Fibroblast of the aortic adventitia (primary cell): ENCODE data around the gene UQCR11. TPM values are rescaled to one million over a fixed set of nuclear protein-coding genes. Genes with fewer than 3 reads are reported as not detected.

Experiments
- DNase-seq: peaks from one replicate; pipeline ENCODE4 v3.0.0-alpha.2; 2010; ENCODE audit warnings: low read depth
- H3K4me3 ChIP-seq: 2 replicates; pipeline ENCODE4 v1.5.1; 2011; ENCODE audit warnings: low read depth, mild to moderate bottlenecking, control low read depth, low read length, moderate library complexity
- CTCF ChIP-seq: IDR thresholded peaks from 2 replicates; pipeline ENCODE4 v1.5.1; 2011; ENCODE audit warnings: mild to moderate bottlenecking, low read length, control low read depth, inconsistent platforms; ENCODE audit not compliant: insufficient read depth
- total RNA-seq: library from RNA; depleted of rRNA; stranded (reverse); fragments of >200 nt; gene quantifications from 2 replicates; pipeline ENCODE4 v1.2.3, GENCODE V29; 2012; ENCODE audit warnings: low replicate concordance

UQCR11 gene
- total RNA-seq, 1 donor = 37.6 TPM

- peak; percentile 33 for DNase-seq
- H3K4me3 ChIP-seq = peak within 1 kb of the TSS; percentile 79
- TF ChIP-seq CTCF = no peak
These were observed 36.8 kb downstream of the UQCR11 start, which contains the start of gene MEX3D for GRCh38 chr19:1568320-1569019. MEX3D (minus strand) TSS chr19:1568325; CDS start chr19:1568058, 267 bp downstream.

GRCh38 chr19:1567848-1568227 lies 37.4 kb downstream of the UQCR11 start:
- no peak for TF ChIP-seq CTCF
- DNase-seq = no peak
- peak overlapping the region; percentile 79 for H3K4me3 ChIP-seq

- no peak for TF ChIP-seq CTCF
- DNase-seq = peak; percentile 28
- H3K4me3 ChIP-seq = peak overlapping the region; percentile 79
These were observed 38.0 kb downstream of the UQCR11 start for GRCh38 chr19:1567116-1567847.

- DNase-seq = peak; percentile 79
- TF ChIP-seq CTCF = no peak
- H3K4me3 ChIP-seq = peak overlapping the region; percentile 79
These were observed 38.7 kb downstream of the UQCR11 start for GRCh38 chr19:1566392-1567115.

GRCh38 chr19:1563251-1563650 lies 42.0 kb downstream of the UQCR11 start:
- H3K4me3 ChIP-seq = no peak overlapping the region
- TF ChIP-seq CTCF = no peak
- DNase-seq = no peak

- H3K4me3 ChIP-seq = no peak overlapping the region
- DNase-seq = no peak
- no peak for TF ChIP-seq CTCF
These were observed 43.9 kb downstream of the UQCR11 start for GRCh38 chr19:1561236-1561842.
